HepG2 (cell line): ENCODE data around the gene GPC6.

Experiments used
- CEBPB ChIP-seq: IDR thresholded peaks from 2 replicates; pipeline ENCODE4 v1.6.1; 2011; ENCODE audit warnings: low read depth, low read length, improper control_type of control experiment, borderline replicate concordance
- ELF4 ChIP-seq: sonication (generic); formaldehyde crosslinking; IDR thresholded peaks from 2 replicates; pipeline ENCODE4 v1.5.0; 2020; ENCODE audit warnings: missing genetic modification reagents, mild to moderate bottlenecking, moderate library complexity, borderline replicate concordance
- EP300 ChIP-seq, 3 experiments: sonication (generic) in 1 of 3; formaldehyde crosslinking in 1 of 3; IDR thresholded peaks; 2 replicates each; pipeline versions ENCODE4 v1.5.1 to v1.6.1; 2011 to 2020; ENCODE audit warnings: low read depth in 2 of 3, low read length in 2 of 3, borderline replicate concordance in 1 of 3, improper control_type of control experiment in 1 of 3, mild to moderate bottlenecking in 1 of 3, missing genetic modification reagents in 1 of 3, moderate library complexity in 1 of 3
- HBP1 ChIP-seq: IDR thresholded peaks from 2 replicates; pipeline ENCODE4 v1.6.1; 2016; ENCODE audit warnings: low read depth, control low read depth
- KAT8 ChIP-seq: IDR thresholded peaks from 2 replicates; pipeline ENCODE4 v1.6.1; 2016; ENCODE audit warnings: missing genetic modification reagents, missing compliant biosample characterization
- MLX ChIP-seq: IDR thresholded peaks from 2 replicates; pipeline ENCODE4 v1.6.1; 2016
- POLR2AphosphoS5 ChIP-seq: IDR thresholded peaks from 2 replicates; pipeline ENCODE4 v1.6.1; 2012; ENCODE audit warnings: low read depth, low read length
- SIN3A ChIP-seq: IDR thresholded peaks from 2 replicates; pipeline ENCODE4 v1.6.1; 2011; ENCODE audit warnings: low read depth, mild to moderate bottlenecking, control low read depth, low read length, borderline replicate concordance
- SRF ChIP-seq: IDR thresholded peaks from 2 replicates; pipeline ENCODE4 v1.6.1; 2011; ENCODE audit warnings: mild to moderate bottlenecking, low read depth, low read length, moderate library complexity

GRCh38 chr13:94123557-94123956 is 897.0 kb downstream of the GPC6 start:
- TF ChIP-seq POLR2AphosphoS5 (no peak), SRF (no peak), MLX (CRISPR knock-in tag) (no peak), EP300 (IDR thresholded peaks at IDR 0.05; ENCODE audit: low read depth in 2 of 2, low read length in 2 of 2) (no peak), EP300 (CRISPR knock-in tag; IDR thresholded peaks at IDR 0.05; ENCODE audit: borderline replicate concordance) (no peak), SIN3A (no peak), KAT8 (CRISPR knock-in tag) (no peak), HBP1 (CRISPR knock-in tag) (no peak), CEBPB (no peak), ELF4 (CRISPR knock-in tag) (no peak)
